ENCODE results near the gene ZC3H8. TPM values are rescaled to one million over a fixed set of nuclear protein-coding genes. Genes with fewer than 3 reads are reported as not detected.

The ZC3H8 gene
- total and polyA plus RNA-seq, 2 experiments from 2014 or later = 2.7 to 7.0 TPM

DNA sequence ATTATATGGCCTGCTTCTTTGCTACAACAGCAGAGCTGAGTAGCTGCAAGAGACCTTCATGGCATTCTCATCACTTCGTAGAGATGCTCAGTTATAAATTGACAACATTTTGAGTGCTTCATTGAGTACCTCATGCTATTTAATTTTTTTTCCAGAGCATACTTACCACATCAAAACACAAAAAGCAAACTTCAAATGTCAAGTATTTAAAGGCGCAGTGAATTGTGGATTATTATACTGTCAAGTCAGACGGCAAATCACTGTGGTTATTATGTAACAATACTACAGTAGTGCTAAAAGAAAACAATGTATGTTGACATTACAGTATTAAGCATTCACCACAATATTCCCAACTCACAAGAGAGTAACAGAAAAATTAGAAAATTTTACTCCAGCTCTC is 12.5 kb downstream of the ZC3H8 start:
- in situ Hi-C loops (cut with MboI) = no loop called here
- Histone ChIP-seq H3F3A (ENCODE audit: insufficient read depth) (no peaks in the 10 kb centered on the region), H3K4me1 (ENCODE audit: insufficient read depth) (no peaks in the 10 kb centered on the region), H3K9ac (no peak overlapping the region), H3K9me3 (ENCODE audit: low read depth) (no peaks in the 10 kb centered on the region), H3K36me3 (ENCODE audit: low read depth) (peaks cover 5% of the 10 kb centered on the region; the same call in 1 of the 2 replicates), H3K27me3 (replicated peaks; ENCODE audit: insufficient read depth) (no peaks in the 10 kb centered on the region), H4K20me1 (ENCODE audit: insufficient read depth) (no peaks in the 10 kb centered on the region), H2AFZ (no peak overlapping the region), H3K9me2 (ENCODE audit: insufficient read depth) (no peaks in the 10 kb centered on the region), H3K4me2 (ENCODE audit: unreplicated experiment) (no peak overlapping the region), H3K27ac (no peak overlapping the region), H3K79me2 (ENCODE audit: insufficient read depth) (no peaks in the 10 kb centered on the region), H3K4me3 (no peak overlapping the region)
- WGBS, 2 experiments (ENCODE audit: low coverage in 1 of 2, low lambda C conversion rate in 2 of 2, missing lambda C conversion rate in 2 of 2) = 86 to 87% methylated on average over 3 of the region's 3 CpGs
- TF ChIP-seq EZH2 (IDR thresholded peaks at IDR 0.05; ENCODE audit: insufficient read depth, poor library complexity, severe bottlenecking) (no peak), EZH2phosphoT487 (IDR thresholded peaks at IDR 0.05; ENCODE audit: insufficient read depth, low read depth) (no peak)
- no peak for DNase-seq

DNA sequence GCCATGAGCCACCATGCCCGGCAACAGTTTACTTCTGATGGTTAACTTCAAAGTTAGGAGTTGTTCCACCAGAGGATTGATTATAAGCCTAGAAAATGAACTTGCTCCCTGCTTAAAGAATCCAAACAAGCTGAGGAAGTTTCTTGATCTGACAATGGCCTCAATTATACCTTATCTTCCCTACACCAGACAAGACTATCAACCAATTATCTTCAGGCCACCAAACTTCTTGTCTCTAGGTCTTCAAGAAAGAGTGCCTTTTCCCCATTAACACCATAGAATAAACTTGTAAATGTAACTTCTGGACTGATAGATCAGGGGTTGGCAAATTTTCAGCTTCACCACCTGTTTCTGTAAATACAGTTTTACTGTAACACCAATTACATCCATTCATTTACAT is 15.0 kb downstream of the ZC3H8 start:
- Histone ChIP-seq H3K4me2 (ENCODE audit: unreplicated experiment) (no peak overlapping the region), H3F3A (ENCODE audit: insufficient read depth) (no peaks in the 10 kb centered on the region), H3K27ac (no peak overlapping the region), H3K79me2 (ENCODE audit: insufficient read depth) (no peaks in the 10 kb centered on the region), H3K27me3 (replicated peaks; ENCODE audit: insufficient read depth) (no peaks in the 10 kb centered on the region), H3K4me3 (no peak overlapping the region), H3K4me1 (ENCODE audit: insufficient read depth) (no peaks in the 10 kb centered on the region), H3K9me2 (ENCODE audit: insufficient read depth) (no peaks in the 10 kb centered on the region), H3K9me3 (ENCODE audit: low read depth) (no peaks in the 10 kb centered on the region), H3K9ac (no peak overlapping the region), H3K36me3 (ENCODE audit: low read depth) (peaks cover 5% of the 10 kb centered on the region; the same call in 1 of the 2 replicates), H2AFZ (no peak overlapping the region), H4K20me1 (ENCODE audit: insufficient read depth) (no peaks in the 10 kb centered on the region)
- in situ Hi-C loops (cut with MboI) = no loop called here
- 93 to 100% methylated on average over 1 of the region's 1 CpG for WGBS, 2 experiments (ENCODE audit: low coverage in 1 of 2, low lambda C conversion rate in 2 of 2, missing lambda C conversion rate in 2 of 2)
- no peak for DNase-seq
- TF ChIP-seq EZH2phosphoT487 (IDR thresholded peaks at IDR 0.05; ENCODE audit: insufficient read depth, low read depth) = no peak
- no peak for TF ChIP-seq EZH2 (IDR thresholded peaks at IDR 0.05; ENCODE audit: insufficient read depth, poor library complexity, severe bottlenecking)

GRCh38 chr2:112230371-112230770 is 24.5 kb downstream of the ZC3H8 start:
- in situ Hi-C loops (cut with MboI) = no loop called here
- no peak for DNase-seq

GRCh38 chr2:112229348-112229747 is 25.5 kb downstream of the ZC3H8 start:
- in situ Hi-C loops (cut with MboI) = no loop called here
- peak; percentile 7 for DNase-seq
- H3K4me2 ChIP-seq (ENCODE audit: unreplicated experiment) = no peak overlapping the region
- H3K79me2 ChIP-seq (ENCODE audit: insufficient read depth) = no peaks in the 10 kb centered on the region
- H3K9me3 ChIP-seq (ENCODE audit: low read depth) = no peaks in the 10 kb centered on the region
- peaks cover 5% of the 10 kb centered on the region; the same call in 1 of the 2 replicates for H3K36me3 ChIP-seq (ENCODE audit: low read depth)
- H3K9me2 ChIP-seq (ENCODE audit: insufficient read depth) = no peaks in the 10 kb centered on the region
- no peaks in the 10 kb centered on the region for H3F3A ChIP-seq (ENCODE audit: insufficient read depth)
- no peak overlapping the region for H3K9ac ChIP-seq
- TF ChIP-seq EZH2phosphoT487 (IDR thresholded peaks at IDR 0.05; ENCODE audit: insufficient read depth, low read depth) (no peak), EZH2 (IDR thresholded peaks at IDR 0.05; ENCODE audit: insufficient read depth, poor library complexity, severe bottlenecking) (no peak)
- H4K20me1 ChIP-seq (ENCODE audit: insufficient read depth) = no peaks in the 10 kb centered on the region
- no peak overlapping the region for H3K27ac ChIP-seq
- H3K4me3 ChIP-seq = no peak overlapping the region
- no peak overlapping the region for H2AFZ ChIP-seq
- no peaks in the 10 kb centered on the region for H3K4me1 ChIP-seq (ENCODE audit: insufficient read depth)
- no peaks in the 10 kb centered on the region for H3K27me3 ChIP-seq (replicated peaks; ENCODE audit: insufficient read depth)

More at GRCh38 chr2:112230371-112230770, 24.5 kb downstream of the ZC3H8 start:
- Histone ChIP-seq H3K79me2 (ENCODE audit: insufficient read depth) (no peaks in the 10 kb centered on the region), H3K9me3 (ENCODE audit: low read depth) (no peaks in the 10 kb centered on the region), H3K4me3 (no peak overlapping the region), H3K9me2 (ENCODE audit: insufficient read depth) (no peaks in the 10 kb centered on the region), H3K4me1 (ENCODE audit: insufficient read depth) (no peaks in the 10 kb centered on the region), H3K4me2 (ENCODE audit: unreplicated experiment) (no peak overlapping the region), H3K27me3 (replicated peaks; ENCODE audit: insufficient read depth) (no peaks in the 10 kb centered on the region), H3K36me3 (ENCODE audit: low read depth) (peaks cover 5% of the 10 kb centered on the region; the same call in 1 of the 2 replicates), H4K20me1 (ENCODE audit: insufficient read depth) (no peaks in the 10 kb centered on the region), H3K9ac (no peak overlapping the region), H2AFZ (no peak overlapping the region), H3K27ac (no peak overlapping the region), H3F3A (ENCODE audit: insufficient read depth) (no peaks in the 10 kb centered on the region)
- 75 to 80% methylated on average over 3 of the region's 3 CpGs for WGBS, 2 experiments (ENCODE audit: low coverage in 1 of 2, low lambda C conversion rate in 2 of 2, missing lambda C conversion rate in 2 of 2)
- TF ChIP-seq EZH2 (IDR thresholded peaks at IDR 0.05; ENCODE audit: insufficient read depth, poor library complexity, severe bottlenecking) (no peak), EZH2phosphoT487 (IDR thresholded peaks at IDR 0.05; ENCODE audit: insufficient read depth, low read depth) (no peak)

DNA sequence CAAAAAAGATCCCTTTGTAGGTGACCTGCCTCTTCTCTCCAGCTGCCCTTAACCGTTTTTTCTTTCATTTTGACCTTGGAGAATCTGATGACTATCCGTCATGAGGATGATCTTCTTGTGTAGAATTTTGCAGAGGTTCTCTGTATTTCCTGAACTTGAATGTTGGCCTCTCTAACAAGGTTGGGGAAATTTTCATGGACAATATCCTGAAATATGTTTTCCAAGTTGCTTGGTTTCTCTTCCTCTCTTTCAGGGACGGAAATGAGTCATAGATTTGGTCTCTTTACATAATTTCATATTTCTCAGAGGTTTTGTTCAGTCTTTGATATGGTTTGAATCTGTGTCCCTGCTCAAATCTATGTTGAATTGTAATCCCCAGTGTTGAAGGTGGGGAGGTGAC is 34.0 kb downstream of the ZC3H8 start:
- TF ChIP-seq EZH2phosphoT487 (IDR thresholded peaks at IDR 0.05; ENCODE audit: insufficient read depth, low read depth) (no peak), EZH2 (IDR thresholded peaks at IDR 0.05; ENCODE audit: insufficient read depth, poor library complexity, severe bottlenecking) (no peak)
- in situ Hi-C loops (cut with MboI) = no loop called here
- Histone ChIP-seq H3K9me2 (ENCODE audit: insufficient read depth) (no peaks in the 10 kb centered on the region), H3K27me3 (replicated peaks; ENCODE audit: insufficient read depth) (no peaks in the 10 kb centered on the region), H3K27ac (no peak overlapping the region), H3K79me2 (ENCODE audit: insufficient read depth) (no peaks in the 10 kb centered on the region), H3K4me2 (ENCODE audit: unreplicated experiment) (no peak overlapping the region), H3K4me1 (ENCODE audit: insufficient read depth) (no peaks in the 10 kb centered on the region), H3K4me3 (no peak overlapping the region), H3K36me3 (ENCODE audit: low read depth) (no peaks in the 10 kb centered on the region), H4K20me1 (ENCODE audit: insufficient read depth) (no peaks in the 10 kb centered on the region), H3K9me3 (ENCODE audit: low read depth) (no peaks in the 10 kb centered on the region), H2AFZ (no peak overlapping the region), H3F3A (ENCODE audit: insufficient read depth) (no peaks in the 10 kb centered on the region), H3K9ac (no peak overlapping the region)
- 94 to 97% methylated on average over 3 of the region's 3 CpGs for WGBS, 2 experiments (ENCODE audit: low coverage in 1 of 2, low lambda C conversion rate in 2 of 2, missing lambda C conversion rate in 2 of 2)
- DNase-seq = no peak
